K562 (cell line): ENCODE data around the gene SNX3. TPM values are rescaled to one million over a fixed set of nuclear protein-coding genes. Genes with fewer than 3 reads are reported as not detected.

Experiments
- ATAC-seq: fragments of 200-7000 bp; cut with Tn5 transposase; 3 replicates; pipeline ENCODE4 v1.9.1; 2020; ENCODE audit warnings: moderate library complexity
- BruUV-seq: library from RNA; stranded (reverse); fragments of 400-500 nt; replicated peaks from 2 replicates; lab custom pipeline; 2021; lab: Mats Ljungman, UMichigan
- CTCF ChIA-PET: fragments of 300-600 bp; formaldehyde crosslinking; extraction: SDS; loops from one replicate; lab custom pipeline; 2021; ENCODE audit warnings: low intra/inter-chr PET ratio; lab: Yijun Ruan, JAX
- POLR2A ChIA-PET: fragments of 300-600, 350-650 bp; sonication (Branson Sonifier 250); formaldehyde crosslinking; extraction: SDS; loops from one replicate; lab custom pipeline; 2021; ENCODE audit warnings: antibody characterized with exemption, inconsistent platforms; lab: Yijun Ruan, JAX
- DNase-seq, 4 experiments: peaks; one replicate each; pipeline versions ENCODE4 v3.0.0 to v3.0.0-alpha.2; 2011 to 2018; ENCODE audit warnings: low spot score in 3 of 4, mixed read lengths in 3 of 4; ENCODE audit errors: extremely low read depth in 1 of 4
- FAIRE-seq: peaks from 2 replicates; lab custom pipeline; 2011; peaks lifted over from hg19 to GRCh38; lab: Jason Lieb, UNC
- H2AFZ ChIP-seq: 2 replicates; pipeline ENCODE4 v1.6.0; 2011; ENCODE audit warnings: low read depth, low read length, control low read depth, inconsistent platforms
- H3K27ac ChIP-seq: fragments of 200-600 bp; 3 replicates; pipeline ENCODE4 v1.8.0; 2011; ENCODE audit warnings: low read depth, mild to moderate bottlenecking, control low read depth, inconsistent platforms, low read length, moderate library complexity, mixed read lengths; ENCODE audit errors: extremely low read depth
- H3K27me3 ChIP-seq, 2 experiments: fragments of 300-600 bp in 1 of 2; 2 replicates in 1 of 2; 3 replicates in 1 of 2; pipeline versions ENCODE4 v1.6.0 to v1.8.0; 2011; ENCODE audit warnings: inconsistent platforms in 2 of 2, low read length in 2 of 2, mild to moderate bottlenecking in 1 of 2, mixed read lengths in 1 of 2, moderate library complexity in 1 of 2; ENCODE audit not compliant: control insufficient read depth in 2 of 2, insufficient read depth in 2 of 2
- H3K36me3 ChIP-seq: fragments of 300-600 bp; 3 replicates; pipeline ENCODE4 v1.8.0; 2011; ENCODE audit warnings: mild to moderate bottlenecking, low read length, inconsistent platforms; ENCODE audit not compliant: control insufficient read depth, insufficient read depth
- H3K4me1 ChIP-seq, 2 experiments: fragments of 200-600 bp in 1 of 2; replicated peaks in 1 of 2; 2 replicates in 1 of 2; 3 replicates in 1 of 2; pipeline versions ENCODE4 v1.5.1 to v1.8.0; 2011; ENCODE audit warnings: inconsistent platforms in 2 of 2, low read length in 2 of 2, mild to moderate bottlenecking in 1 of 2, mixed read lengths in 1 of 2, moderate library complexity in 1 of 2; ENCODE audit not compliant: control insufficient read depth in 2 of 2, insufficient read depth in 2 of 2
- H3K4me2 ChIP-seq: 2 replicates; pipeline ENCODE4 v1.6.1; 2011; ENCODE audit warnings: low read length, control low read depth, inconsistent platforms, mixed read lengths; ENCODE audit not compliant: insufficient read depth
- H3K4me3 ChIP-seq: fragments of 200-600 bp; sonication (generic), shearing (Covaris generic); 2 replicates; pipeline ENCODE4 v1.5.1; 2016; ENCODE audit warnings: control low read depth, inconsistent platforms
- H3K79me2 ChIP-seq: fragments of 200-600 bp; 3 replicates; pipeline ENCODE4 v1.8.0; 2011; ENCODE audit warnings: low read length, inconsistent platforms; ENCODE audit not compliant: control insufficient read depth, insufficient read depth
- H3K9ac ChIP-seq, 2 experiments: 2 replicates each; pipeline versions ENCODE4 v1.6.0 to v1.6.1; 2011; ENCODE audit warnings: low read depth in 2 of 2, low read length in 2 of 2, control low read depth in 1 of 2, inconsistent platforms in 1 of 2, mild to moderate bottlenecking in 1 of 2, mixed read lengths in 1 of 2; ENCODE audit not compliant: insufficient read depth in 1 of 2
- H3K9me1 ChIP-seq: one replicate; pipeline ENCODE4 v1.6.0; 2011; ENCODE audit warnings: inconsistent platforms, mild to moderate bottlenecking, low read length, moderate library complexity; ENCODE audit not compliant: control insufficient read depth, insufficient read depth
- H3K9me3 ChIP-seq: replicated peaks from 2 replicates; pipeline ENCODE4 v1.5.1; 2011; ENCODE audit warnings: low read depth, low read length, inconsistent platforms; ENCODE audit not compliant: control insufficient read depth, insufficient read depth
- H4K20me1 ChIP-seq: replicated peaks from 2 replicates; pipeline ENCODE4 v1.6.1; 2011; ENCODE audit warnings: low read length, inconsistent platforms, mixed read lengths; ENCODE audit not compliant: control insufficient read depth, insufficient read depth
- CCNT2 ChIP-seq: IDR thresholded peaks from 2 replicates; pipeline ENCODE4 v1.6.1; 2011; ENCODE audit warnings: borderline replicate concordance, low read depth, mild to moderate bottlenecking, moderate library complexity, mixed read lengths, low read length; ENCODE audit not compliant: insufficient read length; ENCODE audit errors: extremely low read depth
- SMC3 ChIP-seq: conservative IDR thresholded peaks from 2 replicates; pipeline ENCODE4 v1.6.1; 2011; ENCODE audit warnings: low read depth, low read length, improper control_type of control experiment; ENCODE audit not compliant: insufficient read depth
- STAG1 ChIP-seq: sonication (generic); formaldehyde crosslinking; IDR thresholded peaks from 2 replicates; pipeline ENCODE4 v1.5.0; 2020; ENCODE audit warnings: missing genetic modification reagents, borderline replicate concordance
- WGBS: fragments of 100-300 bp; shearing (Covaris generic); methylation state at CpG from one replicate; pipeline ENCODE4 v1.1.6; 2016; ENCODE audit warnings: low coverage, mixed read lengths; ENCODE audit not compliant: insufficient coverage; ENCODE audit errors: missing lambda C conversion rate; 5-methylcytosine and 5-hydroxymethylcytosine counted together
- in situ Hi-C: fragments of 300-500 bp; cut with MboI; formaldehyde crosslinking; loops from 4 replicates; pipeline ENCODE4 v1.15.0; 2018; ENCODE audit warnings: inconsistent platforms, mixed read lengths
- intact Hi-C: fragments of 100-400 bp; cut with micrococcal nuclease; formaldehyde crosslinking; loops from 2 replicates; pipeline ENCODE4 v1.14.2; 2022
- polyA plus RNA-seq, 8 experiments: library from polyadenylated mRNA; depleted of rRNA in 4 of 8; stranded (reverse) in 5 of 8; unstranded in 3 of 8; fragments of >200 nt; fragmentation: Nextera tagmentation in 2 of 8; fragmentation: Illumina TruSeq in 1 of 8; extraction: Ambion mirVana in 2 of 8; extraction: Trizol in 1 of 8; gene quantifications; 2 replicates each; pipeline versions ENCODE4 v1.2.1 to v1.2.3, GENCODE V29; 2011 to 2014; ENCODE audit warnings: inconsistent platforms in 1 of 8, missing spikeins in 1 of 8
- total RNA-seq, 7 experiments: library from RNA; depleted of rRNA in 6 of 7; stranded (reverse); fragments of >200 nt in 6 of 7; fragmentation: Illumina TruSeq in 2 of 7; extraction: Trizol in 2 of 7; gene quantifications; 2 replicates each; pipeline versions ENCODE4 v1.2.1 to v1.2.3, GENCODE V29; 2011 to 2021; ENCODE audit warnings: low replicate concordance in 1 of 7
- TF ChIP-seq, protein P1 (sequence below): fragments of 250-450 bp; sonication (Bioruptor Pico); IDR thresholded peaks from 2 replicates; pipeline ENCODE4 v1.4.0; 2020; ENCODE audit warnings: mild to moderate bottlenecking, moderate library complexity, borderline replicate concordance
- TF ChIP-seq, protein P2 (sequence below): sonication (generic); formaldehyde crosslinking; IDR thresholded peaks from 2 replicates; pipeline ENCODE4 v1.8.1; 2023; ENCODE audit warnings: mild to moderate bottlenecking, missing genetic modification reagents, moderate library complexity
- TF ChIP-seq, protein P3 (sequence below): fragments of 450-650 bp; formaldehyde crosslinking; IDR thresholded peaks from 2 replicates; pipeline ENCODE4 v1.4.0; 2020; ENCODE audit warnings: mild to moderate bottlenecking, mixed read lengths

Gene SNX3
- total and polyA plus RNA-seq, 9 of the 15 experiments (the other 6 are each of a cell fraction or from before 2014, with no cell fraction given) = 48.9 to 410 (median 159) TPM

DNA sequence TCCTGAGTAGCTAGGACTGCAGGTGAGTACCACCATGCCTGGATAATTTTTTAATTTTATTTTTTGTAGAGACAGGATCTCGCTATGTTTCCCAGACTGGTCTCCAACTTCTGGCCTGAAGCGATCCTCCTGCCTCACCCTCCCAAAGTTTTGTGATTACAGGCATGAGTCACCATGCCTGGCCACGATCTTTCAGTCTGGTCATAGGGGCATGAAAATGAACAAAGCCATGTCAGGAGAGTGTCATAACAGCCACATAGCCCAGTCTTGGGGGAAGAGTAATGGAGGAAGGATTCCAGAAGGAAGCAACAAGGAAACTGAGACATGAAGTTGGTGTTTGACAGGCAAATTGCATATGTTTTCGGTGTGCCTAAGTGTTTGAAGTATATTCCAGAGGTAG lies 17.0 kb upstream of the SNX3 start (continued):
- TF ChIP-seq SMC3 = no peak
- no peak for TF ChIP-seq CCNT2
- TF ChIP-seq, protein P1, sequence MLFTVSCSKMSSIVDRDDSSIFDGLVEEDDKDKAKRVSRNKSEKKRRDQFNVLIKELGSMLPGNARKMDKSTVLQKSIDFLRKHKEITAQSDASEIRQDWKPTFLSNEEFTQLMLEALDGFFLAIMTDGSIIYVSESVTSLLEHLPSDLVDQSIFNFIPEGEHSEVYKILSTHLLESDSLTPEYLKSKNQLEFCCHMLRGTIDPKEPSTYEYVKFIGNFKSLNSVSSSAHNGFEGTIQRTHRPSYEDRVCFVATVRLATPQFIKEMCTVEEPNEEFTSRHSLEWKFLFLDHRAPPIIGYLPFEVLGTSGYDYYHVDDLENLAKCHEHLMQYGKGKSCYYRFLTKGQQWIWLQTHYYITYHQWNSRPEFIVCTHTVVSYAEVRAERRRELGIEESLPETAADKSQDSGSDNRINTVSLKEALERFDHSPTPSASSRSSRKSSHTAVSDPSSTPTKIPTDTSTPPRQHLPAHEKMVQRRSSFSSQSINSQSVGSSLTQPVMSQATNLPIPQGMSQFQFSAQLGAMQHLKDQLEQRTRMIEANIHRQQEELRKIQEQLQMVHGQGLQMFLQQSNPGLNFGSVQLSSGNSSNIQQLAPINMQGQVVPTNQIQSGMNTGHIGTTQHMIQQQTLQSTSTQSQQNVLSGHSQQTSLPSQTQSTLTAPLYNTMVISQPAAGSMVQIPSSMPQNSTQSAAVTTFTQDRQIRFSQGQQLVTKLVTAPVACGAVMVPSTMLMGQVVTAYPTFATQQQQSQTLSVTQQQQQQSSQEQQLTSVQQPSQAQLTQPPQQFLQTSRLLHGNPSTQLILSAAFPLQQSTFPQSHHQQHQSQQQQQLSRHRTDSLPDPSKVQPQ = no peak
- TF ChIP-seq STAG1 (CRISPR knock-in tag) = no peak

DNA sequence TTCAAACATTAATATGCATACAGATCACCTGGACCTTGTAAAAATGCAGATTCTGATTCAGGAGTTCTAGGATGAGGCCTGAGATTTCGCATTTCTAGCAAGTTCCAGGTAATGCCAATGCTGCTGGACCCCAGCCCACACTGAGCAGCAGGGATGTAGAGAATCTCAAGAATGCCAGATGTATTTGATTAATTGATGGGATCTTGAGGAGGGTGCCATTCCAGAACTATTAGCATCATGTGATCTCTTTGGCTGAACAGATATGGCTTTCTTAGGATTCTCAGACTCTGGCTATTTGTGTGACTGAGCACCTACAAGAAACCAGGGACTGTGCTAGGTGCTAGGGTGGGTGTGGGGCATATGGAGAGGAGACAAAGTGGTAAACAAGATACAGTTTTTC lies 16.5 kb upstream of the SNX3 start:
- no TSS peak for BruUV-seq
- FAIRE-seq (no peak), ATAC-seq (no peak), DNase-seq (no peak)
- no peaks in the 10 kb centered on the region for H3K9me1 ChIP-seq
- H3K4me2 ChIP-seq = no peak overlapping the region
- ChIA-PET POLR2A (no interaction called here), CTCF (no interaction called here)
- intact Hi-C loops (no loop called here), in situ Hi-C loops (no loop called here)
- no peaks in the 10 kb centered on the region for H4K20me1 ChIP-seq
- H3K79me2 ChIP-seq = no peaks in the 10 kb centered on the region
- no peak overlapping the region for H2AFZ ChIP-seq
- H3K27me3 ChIP-seq = no peaks in the 10 kb centered on the region; a peak in 1 of 5 replicates
- no peak overlapping the region for H3K27ac ChIP-seq
- H3K4me3 ChIP-seq = no peak overlapping the region
- no peak overlapping the region for H3K9ac ChIP-seq
- peaks cover 0 to 4% of the 10 kb centered on the region in 2 experiments; a peak in 2 of 5 replicates for H3K4me1 ChIP-seq
- TF ChIP-seq, protein P2, sequence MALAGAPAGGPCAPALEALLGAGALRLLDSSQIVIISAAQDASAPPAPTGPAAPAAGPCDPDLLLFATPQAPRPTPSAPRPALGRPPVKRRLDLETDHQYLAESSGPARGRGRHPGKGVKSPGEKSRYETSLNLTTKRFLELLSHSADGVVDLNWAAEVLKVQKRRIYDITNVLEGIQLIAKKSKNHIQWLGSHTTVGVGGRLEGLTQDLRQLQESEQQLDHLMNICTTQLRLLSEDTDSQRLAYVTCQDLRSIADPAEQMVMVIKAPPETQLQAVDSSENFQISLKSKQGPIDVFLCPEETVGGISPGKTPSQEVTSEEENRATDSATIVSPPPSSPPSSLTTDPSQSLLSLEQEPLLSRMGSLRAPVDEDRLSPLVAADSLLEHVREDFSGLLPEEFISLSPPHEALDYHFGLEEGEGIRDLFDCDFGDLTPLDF = no peak
- TF ChIP-seq, protein P3, sequence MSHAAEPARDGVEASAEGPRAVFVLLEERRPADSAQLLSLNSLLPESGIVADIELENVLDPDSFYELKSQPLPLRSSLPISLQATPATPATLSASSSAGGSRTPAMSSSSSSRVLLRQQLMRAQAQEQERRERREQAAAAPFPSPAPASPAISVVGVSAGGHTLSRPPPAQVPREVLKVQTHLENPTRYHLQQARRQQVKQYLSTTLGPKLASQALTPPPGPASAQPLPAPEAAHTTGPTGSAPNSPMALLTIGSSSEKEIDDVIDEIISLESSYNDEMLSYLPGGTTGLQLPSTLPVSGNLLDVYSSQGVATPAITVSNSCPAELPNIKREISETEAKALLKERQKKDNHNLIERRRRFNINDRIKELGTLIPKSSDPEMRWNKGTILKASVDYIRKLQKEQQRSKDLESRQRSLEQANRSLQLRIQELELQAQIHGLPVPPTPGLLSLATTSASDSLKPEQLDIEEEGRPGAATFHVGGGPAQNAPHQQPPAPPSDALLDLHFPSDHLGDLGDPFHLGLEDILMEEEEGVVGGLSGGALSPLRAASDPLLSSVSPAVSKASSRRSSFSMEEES = peak; percentile 25; the same call in 1 of the 2 replicates
- 70% methylated on average over 1 of the region's 1 CpG for WGBS
- no peaks in the 10 kb centered on the region for H3K36me3 ChIP-seq
- no peaks in the 10 kb centered on the region for H3K9me3 ChIP-seq
